HepG2 (cell line): ENCODE results near the gene ZCCHC3. TPM values are rescaled to one million over a fixed set of nuclear protein-coding genes. Genes with fewer than 3 reads are reported as not detected.

Experiments used
- AKNA ChIP-seq: sonication (generic); formaldehyde crosslinking; IDR thresholded peaks from 2 replicates; pipeline ENCODE4 v1.4.0; 2020; ENCODE audit warnings: missing genetic modification reagents, borderline replicate concordance
- ATF7 ChIP-seq, 2 experiments: fragments of 450-650 bp in 1 of 2; sonication (generic) in 1 of 2; formaldehyde crosslinking in 1 of 2; IDR thresholded peaks; 2 replicates each; pipeline versions ENCODE4 v1.4.0 to v1.6.1; 2016 to 2020; ENCODE audit warnings: antibody characterized with exemption in 1 of 2, mild to moderate bottlenecking in 1 of 2, missing genetic modification reagents in 1 of 2
- KDM4B ChIP-seq: sonication (generic); formaldehyde crosslinking; IDR thresholded peaks from 2 replicates; pipeline ENCODE4 v1.4.0; 2020; ENCODE audit warnings: missing genetic modification reagents
- KLF16 ChIP-seq, 2 experiments: sonication (generic) in 1 of 2; formaldehyde crosslinking in 1 of 2; IDR thresholded peaks; 2 replicates each; pipeline versions ENCODE4 v1.6.1 to v1.8.0; 2016 to 2023; ENCODE audit warnings: missing genetic modification reagents in 2 of 2, missing compliant biosample characterization in 1 of 2
- RFX1 ChIP-seq: fragments of 450-650 bp; IDR thresholded peaks from 2 replicates; pipeline ENCODE4 v1.6.1; 2017
- SIX4 ChIP-seq: sonication (generic); formaldehyde crosslinking; IDR thresholded peaks from 2 replicates; pipeline ENCODE4 v1.4.0; 2020; ENCODE audit warnings: missing genetic modification reagents
- SRSF4 ChIP-seq: fragments of 200-400 bp; formaldehyde crosslinking; IDR thresholded peaks from one replicate; pipeline ENCODE4 v1.6.1; 2018; ENCODE audit warnings: mild to moderate bottlenecking, low read depth, low read length, moderate library complexity; ENCODE audit not compliant: poor library complexity, severe bottlenecking
- ZBED4 ChIP-seq: sonication (generic); formaldehyde crosslinking; IDR thresholded peaks from 2 replicates; pipeline ENCODE4 v1.4.0; 2020; ENCODE audit warnings: missing genetic modification reagents, borderline replicate concordance
- ZBTB34 ChIP-seq: sonication (generic); formaldehyde crosslinking; IDR thresholded peaks from 2 replicates; pipeline ENCODE4 v1.8.0; 2022; ENCODE audit warnings: mild to moderate bottlenecking, missing genetic modification reagents
- ZNF367 ChIP-seq: sonication (generic); formaldehyde crosslinking; IDR thresholded peaks from 2 replicates; pipeline ENCODE4 v1.4.0; 2020; ENCODE audit warnings: missing genetic modification reagents, borderline replicate concordance
- ZNF543 ChIP-seq: sonication (generic); formaldehyde crosslinking; IDR thresholded peaks from 2 replicates; pipeline ENCODE4 v1.4.0; 2020; ENCODE audit warnings: mild to moderate bottlenecking, missing genetic modification reagents
- polyA plus RNA-seq, 8 experiments: library from polyadenylated mRNA; depleted of rRNA in 3 of 8; stranded (reverse) in 7 of 8; unstranded in 1 of 8; fragments of >200 nt; fragmentation: Illumina TruSeq in 4 of 8; extraction: Trizol in 4 of 8; gene quantifications; 2 replicates each; pipeline versions ENCODE4 v1.2.1 to v1.2.3, GENCODE V29; 2011 to 2016; ENCODE audit warnings: low read depth in 4 of 8, missing spikeins in 1 of 8, mixed read lengths in 1 of 8; ENCODE audit not compliant: insufficient read depth in 1 of 8
- total RNA-seq, 5 experiments: library from RNA; depleted of rRNA; stranded (reverse); fragments of >200 nt; fragmentation: Illumina TruSeq; extraction: Trizol; gene quantifications; 2 replicates each; pipeline ENCODE4 v1.2.3, GENCODE V29; 2016; ENCODE audit warnings: low read depth in 1 of 5

ZCCHC3 gene
- total and polyA plus RNA-seq, 2 of the 13 experiments (the other 11 are each of a cell fraction or from before 2014, with no cell fraction given), result 46.6 to 63.0 TPM

- TF ChIP-seq AKNA (CRISPR knock-in tag) (no peak), ZNF543 (CRISPR knock-in tag) (no peak), ZNF367 (no peak), SIX4 (CRISPR knock-in tag) (no peak), ATF7 (IDR thresholded peaks at IDR 0.05) (no peak), ATF7 (CRISPR knock-in tag; IDR thresholded peaks at IDR 0.05) (no peak), KDM4B (CRISPR knock-in tag) (no peak), KLF16 (CRISPR knock-in tag; IDR thresholded peaks at IDR 0.05) (no peak), SRSF4 (no peak), ZBED4 (CRISPR knock-in tag) (no peak), ZBTB34 (CRISPR knock-in tag) (no peak), RFX1 (no peak)
Observed at GRCh38 chr20:312866-313265, 15.5 kb downstream of the ZCCHC3 start (continued).
